Thoracic aorta (tissue), 2 donors: ENCODE results near the gene ST8SIA4. TPM values are rescaled to one million over a fixed set of nuclear protein-coding genes. Genes with fewer than 3 reads are reported as not detected.

Experiments
- ATAC-seq: fragments of 150-250 bp; one replicate; pipeline ENCODE4 v1.8.0; 2017; ENCODE audit warnings: low read depth; ENCODE audit not compliant: insufficient number of reproducible peaks, low FRiP score
- DNase-seq: peaks from one replicate; pipeline ENCODE4 v3.0.0-alpha.2; 2020; ENCODE audit warnings: low spot score
- H3K27ac ChIP-seq, 2 donors: fragments of 200-600 bp; sonication (generic); 1 replicate in 1 of 2; 2 replicates in 1 of 2; pipeline ENCODE4 v1.5.1; 2016; ENCODE audit warnings: mild to moderate bottlenecking in 2 of 2, moderate library complexity in 2 of 2
- H3K27me3 ChIP-seq: fragments of 200-600 bp; sonication (generic); replicated peaks from 2 replicates; pipeline ENCODE4 v1.6.0; 2016; ENCODE audit warnings: mild to moderate bottlenecking; ENCODE audit not compliant: insufficient read depth
- H3K36me3 ChIP-seq: fragments of 200-600 bp; sonication (generic); one replicate; pipeline ENCODE4 v1.5.1; 2016
- H3K4me1 ChIP-seq, 2 donors: fragments of 200-600 bp; sonication (generic); 1 replicate in 1 of 2; 2 replicates in 1 of 2; pipeline versions ENCODE4 v1.5.1 to v1.6.0; 2016; ENCODE audit warnings: low read depth in 2 of 2, mild to moderate bottlenecking in 1 of 2; ENCODE audit not compliant: control insufficient read depth in 1 of 2
- H3K4me3 ChIP-seq: fragments of 200-600 bp; sonication (generic); 2 replicates; pipeline ENCODE4 v1.5.1; 2016; ENCODE audit warnings: mild to moderate bottlenecking
- H3K9me3 ChIP-seq: fragments of 200-600 bp; sonication (generic); 2 replicates; pipeline ENCODE4 v1.5.1; 2016
- total RNA-seq, 2 donors: library from RNA; depleted of rRNA; stranded (reverse); fragments of >200 nt; gene quantifications; one replicate each; pipeline versions ENCODE4 v1.1.0 to v1.2.3, GENCODE V29; 2016
- TF ChIP-seq, protein P1 (sequence below): fragments of 200-600 bp; sonication (generic); IDR thresholded peaks from one replicate; pipeline ENCODE4 v1.5.1; 2019; ENCODE audit warnings: antibody characterized with exemption

The ST8SIA4 gene
- total RNA-seq, 2 donors from 2014 or later: 7.0 to 9.0 TPM

DNA sequence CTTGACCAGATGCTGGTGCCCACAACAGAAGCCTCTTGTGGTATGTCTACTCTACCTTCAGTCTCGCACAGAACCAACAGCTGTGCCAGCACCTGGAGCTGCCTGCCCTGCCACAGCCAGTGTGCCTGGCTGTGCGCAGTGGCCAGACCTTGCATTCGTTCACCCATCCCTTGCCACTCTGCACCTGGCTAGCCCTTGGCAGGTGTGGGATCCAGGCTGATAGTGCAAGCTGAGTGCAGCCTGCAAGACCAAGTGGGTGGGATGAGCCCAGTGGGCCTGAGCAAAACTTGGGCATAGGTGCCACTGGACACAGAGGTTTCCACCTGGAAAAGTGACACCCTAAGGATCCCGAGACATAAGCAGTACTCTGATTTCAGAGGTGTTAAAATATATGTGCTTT is 108.2 kb downstream of the ST8SIA4 start:
- Histone ChIP-seq H3K27me3 (no peaks in the 10 kb centered on the region), H3K36me3 (no peaks in the 10 kb centered on the region), H3K4me1 (no peaks in the 10 kb centered on the region), H3K27ac (no peak overlapping the region), H3K9me3 (peaks cover 3% of the 10 kb centered on the region), H3K4me3 (no peak overlapping the region)
- TF ChIP-seq, protein P1, sequence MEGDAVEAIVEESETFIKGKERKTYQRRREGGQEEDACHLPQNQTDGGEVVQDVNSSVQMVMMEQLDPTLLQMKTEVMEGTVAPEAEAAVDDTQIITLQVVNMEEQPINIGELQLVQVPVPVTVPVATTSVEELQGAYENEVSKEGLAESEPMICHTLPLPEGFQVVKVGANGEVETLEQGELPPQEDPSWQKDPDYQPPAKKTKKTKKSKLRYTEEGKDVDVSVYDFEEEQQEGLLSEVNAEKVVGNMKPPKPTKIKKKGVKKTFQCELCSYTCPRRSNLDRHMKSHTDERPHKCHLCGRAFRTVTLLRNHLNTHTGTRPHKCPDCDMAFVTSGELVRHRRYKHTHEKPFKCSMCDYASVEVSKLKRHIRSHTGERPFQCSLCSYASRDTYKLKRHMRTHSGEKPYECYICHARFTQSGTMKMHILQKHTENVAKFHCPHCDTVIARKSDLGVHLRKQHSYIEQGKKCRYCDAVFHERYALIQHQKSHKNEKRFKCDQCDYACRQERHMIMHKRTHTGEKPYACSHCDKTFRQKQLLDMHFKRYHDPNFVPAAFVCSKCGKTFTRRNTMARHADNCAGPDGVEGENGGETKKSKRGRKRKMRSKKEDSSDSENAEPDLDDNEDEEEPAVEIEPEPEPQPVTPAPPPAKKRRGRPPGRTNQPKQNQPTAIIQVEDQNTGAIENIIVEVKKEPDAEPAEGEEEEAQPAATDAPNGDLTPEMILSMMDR: no peak
- DNase-seq: no peak
- no peak for ATAC-seq

DNA sequence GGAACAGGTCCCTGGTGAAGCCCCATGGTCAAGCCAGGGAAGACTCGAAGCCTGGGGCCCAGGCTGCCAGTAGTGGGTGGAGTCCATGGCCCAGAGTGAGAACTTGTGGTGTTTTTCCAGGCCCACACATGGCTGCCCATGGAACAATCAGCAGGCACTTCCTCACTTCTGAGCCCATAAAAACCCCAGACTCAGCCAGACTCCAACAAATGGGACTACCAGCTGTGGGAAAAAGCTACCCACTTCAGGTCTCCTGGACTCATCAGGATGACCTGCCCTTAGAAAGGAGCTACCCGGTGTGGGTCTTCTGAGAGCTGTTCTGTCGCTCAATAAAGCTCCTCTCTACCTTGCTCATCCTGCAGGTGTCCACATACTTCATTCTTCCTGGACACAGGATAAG is 108.9 kb downstream of the ST8SIA4 start:
- Histone ChIP-seq H3K9me3 (peaks cover 3% of the 10 kb centered on the region), H3K4me1 (no peaks in the 10 kb centered on the region), H3K4me3 (no peak overlapping the region), H3K36me3 (no peaks in the 10 kb centered on the region), H3K27me3 (no peaks in the 10 kb centered on the region), H3K27ac (no peak overlapping the region)
- no peak for DNase-seq
- no peak for ATAC-seq
- TF ChIP-seq, protein P1: no peak

DNA sequence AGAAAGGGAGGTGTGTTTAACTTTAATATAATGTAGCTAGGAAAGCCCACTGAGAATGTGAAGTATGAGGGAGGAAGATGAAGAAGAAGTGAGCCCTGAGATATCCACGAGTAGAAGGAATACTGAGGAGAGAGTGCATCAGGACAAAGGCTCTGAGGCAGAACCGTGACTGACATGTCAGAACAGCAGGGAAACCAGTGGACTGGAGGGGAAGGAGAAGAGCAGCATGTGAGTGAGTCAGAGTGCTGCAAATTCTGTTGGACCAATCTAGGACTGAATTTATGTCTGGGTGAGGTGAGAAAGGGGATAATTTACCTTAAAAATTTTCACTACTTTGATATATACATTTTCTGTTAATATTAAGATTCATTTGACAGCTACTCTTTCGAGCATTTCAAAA is 110.3 kb downstream of the ST8SIA4 start:
- H3K4me1 ChIP-seq: no peaks in the 10 kb centered on the region
- no peak for DNase-seq
- peaks cover 3% of the 10 kb centered on the region for H3K9me3 ChIP-seq
- no peak overlapping the region for H3K27ac ChIP-seq
- ATAC-seq: no peak
- TF ChIP-seq, protein P1: no peak
- H3K27me3 ChIP-seq: no peaks in the 10 kb centered on the region
- H3K36me3 ChIP-seq: no peaks in the 10 kb centered on the region
- no peak overlapping the region for H3K4me3 ChIP-seq

DNA sequence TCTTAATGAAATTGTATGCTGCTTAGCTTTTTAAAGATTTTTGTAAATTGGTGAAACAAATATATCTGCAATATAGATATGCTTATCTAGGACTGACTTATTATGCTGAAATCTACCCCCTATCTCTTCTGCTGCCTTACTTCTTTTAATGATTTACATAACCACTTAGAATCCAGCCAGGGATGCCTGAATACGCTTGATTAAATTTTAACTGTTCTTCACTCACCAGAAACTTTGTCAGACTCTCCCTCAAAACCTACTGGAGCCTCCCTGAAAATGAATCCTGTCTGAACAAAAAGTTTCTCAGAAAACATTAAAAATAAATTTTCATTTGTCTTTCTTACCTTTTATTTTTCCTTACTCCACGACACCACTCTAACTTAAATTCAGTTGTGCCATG is 111.7 kb downstream of the ST8SIA4 start:
- Histone ChIP-seq H3K9me3 (peaks cover 3% of the 10 kb centered on the region), H3K4me1 (no peaks in the 10 kb centered on the region), H3K27me3 (no peaks in the 10 kb centered on the region), H3K27ac (no peak overlapping the region), H3K4me3 (no peak overlapping the region), H3K36me3 (no peaks in the 10 kb centered on the region)
- TF ChIP-seq, protein P1: no peak
- ATAC-seq (no peak), DNase-seq (no peak)

DNA sequence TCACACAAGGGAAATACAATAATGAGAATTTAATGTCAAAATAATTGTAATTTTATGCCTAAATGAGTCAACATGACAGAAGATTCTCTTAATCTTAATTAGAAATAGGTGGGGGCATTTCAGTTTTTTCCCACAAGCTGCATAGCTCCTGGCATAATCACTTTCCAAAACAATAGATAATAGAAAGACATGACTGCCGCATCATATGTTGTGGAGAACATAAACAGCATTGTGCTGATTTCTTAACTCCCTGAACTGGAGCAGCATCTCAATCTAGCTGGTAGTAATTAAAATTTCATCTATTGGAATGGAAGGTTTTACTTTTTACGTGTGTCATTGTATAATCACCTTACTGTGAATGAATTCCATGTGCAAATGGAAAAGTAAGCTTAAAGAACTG is 112.1 kb downstream of the ST8SIA4 start:
- no peak overlapping the region for H3K4me3 ChIP-seq
- TF ChIP-seq, protein P1: no peak
- no peaks in the 10 kb centered on the region for H3K4me1 ChIP-seq
- ATAC-seq (no peak), DNase-seq (no peak)
- H3K9me3 ChIP-seq: peaks cover 3% of the 10 kb centered on the region
- H3K27ac ChIP-seq: no peak overlapping the region
- no peaks in the 10 kb centered on the region for H3K36me3 ChIP-seq
- no peaks in the 10 kb centered on the region for H3K27me3 ChIP-seq
